HCT116 (cell line): ENCODE measurements around the gene NUDT5. TPM values are rescaled to one million over a fixed set of nuclear protein-coding genes. Genes with fewer than 3 reads are reported as not detected.

Experiments used
- EZH2 ChIP-seq: fragments of 200-600 bp; sonication (generic); IDR thresholded peaks from 2 replicates; pipeline ENCODE4 v1.6.1; 2017; ENCODE audit warnings: antibody characterized with exemption, mixed run types
- JUND ChIP-seq: IDR thresholded peaks from 2 replicates; pipeline ENCODE4 v1.6.1; 2012
- RAD21 ChIP-seq: IDR thresholded peaks from 2 replicates; pipeline ENCODE4 v1.6.1; 2012; ENCODE audit warnings: low read depth, mild to moderate bottlenecking
- REST ChIP-seq: IDR thresholded peaks from 2 replicates; pipeline ENCODE4 v1.6.1; 2012; ENCODE audit warnings: low read depth
- SP1 ChIP-seq: IDR thresholded peaks from 2 replicates; pipeline ENCODE4 v1.6.1; 2012; ENCODE audit warnings: low read depth
- TCF7L2 ChIP-seq: IDR thresholded peaks from 2 replicates; pipeline ENCODE4 v1.7.0; 2011; ENCODE audit warnings: borderline replicate concordance, inconsistent platforms; ENCODE audit not compliant: insufficient read depth, insufficient read length; ENCODE audit errors: extremely low read depth
- YY1 ChIP-seq: IDR thresholded peaks from 2 replicates; pipeline ENCODE4 v1.6.1; 2011; ENCODE audit warnings: low read length, low read depth, moderate library complexity, mild to moderate bottlenecking; ENCODE audit not compliant: insufficient replicate concordance; ENCODE audit errors: extremely low read depth
- ZNF274 ChIP-seq: fragments of 200-500 bp; sonication (Bioruptor generic); IDR thresholded peaks from 2 replicates; pipeline ENCODE4 v1.6.1; 2014; ENCODE audit warnings: mild to moderate bottlenecking, low read depth, low read length, inconsistent platforms
- microRNA counts: library from miRNA; unstranded; fragments of <30 nt; microRNA quantifications from one replicate; lab custom pipeline; 2015
- microRNA-seq: library from miRNA; unstranded; fragments of <30 nt; microRNA quantifications from one replicate; pipeline ENCODE4, GENCODE V29; 2016; ENCODE audit warnings: borderline number of aligned reads
- total RNA-seq: library from RNA; stranded (reverse); gene quantifications from one replicate; pipeline ENCODE4 v1.2.1, GENCODE V29; 2021; ENCODE audit not compliant: unreplicated experiment
- TF ChIP-seq, protein P1 (sequence below): IDR thresholded peaks from 2 replicates; pipeline ENCODE4 v1.6.1; 2012

Gene NUDT5
- total RNA-seq, 1 experiment from 2014 or later: 101 TPM

DNA sequence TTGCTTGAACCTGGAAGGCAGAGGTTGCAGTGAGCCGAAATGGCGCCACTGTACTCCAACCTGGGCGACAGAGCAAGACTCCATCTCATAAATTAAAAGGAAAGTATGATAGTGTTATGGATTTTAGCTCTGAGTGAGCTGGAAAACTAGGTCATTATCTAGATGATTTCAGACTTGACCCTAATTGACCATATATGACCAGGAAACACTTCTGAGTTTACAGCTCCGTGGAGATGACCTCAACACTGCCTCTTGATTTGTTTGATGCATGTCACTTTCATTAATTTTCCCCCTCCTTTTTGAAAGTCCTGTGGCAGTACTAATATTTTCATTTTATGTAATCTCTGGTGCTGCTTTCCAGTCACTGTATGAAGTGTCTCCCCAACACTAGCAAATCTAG is 74.0 kb downstream of the NUDT5 start (continued):
- no peak for TF ChIP-seq REST
- TF ChIP-seq YY1: no peak
- TF ChIP-seq RAD21: no peak
- no peak for TF ChIP-seq TCF7L2
- no peak for TF ChIP-seq ZNF274
- no peak for TF ChIP-seq JUND
- TF ChIP-seq SP1: no peak
- TF ChIP-seq, protein P1, sequence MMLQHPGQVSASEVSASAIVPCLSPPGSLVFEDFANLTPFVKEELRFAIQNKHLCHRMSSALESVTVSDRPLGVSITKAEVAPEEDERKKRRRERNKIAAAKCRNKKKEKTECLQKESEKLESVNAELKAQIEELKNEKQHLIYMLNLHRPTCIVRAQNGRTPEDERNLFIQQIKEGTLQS: no peak
- no peak for TF ChIP-seq EZH2

MicroRNAs encoded within 50 kb of the gene (microRNA counts, 767-probe panel; counts per million panel counts)
- not detected for microRNA hsa-miR-548ak (lab: Ali Mortazavi, UCI)

Small RNAs within 50 kb of the gene (microRNA-seq; reads per million reads assigned to microRNA genes)
- gene MIR548AK: not detected

Other genes starting within 250 kb of the NUDT5 start
- 27.3 TPM for gene UPF2, start 153.1 kb downstream of the NUDT5 start, total RNA-seq
- 20.6 TPM for gene DHTKD1, start 126.9 kb downstream of the NUDT5 start, total RNA-seq
- gene SEC61A2, start 66.2 kb downstream of the NUDT5 start, total RNA-seq: 10.0 TPM
- 132 TPM for gene CDC123, start 297 bp upstream of the NUDT5 start, total RNA-seq
- 9.6 TPM for gene CAMK1D, start 153.7 kb upstream of the NUDT5 start, total RNA-seq